Thoracic aorta (tissue), 2 donors: ENCODE data around the gene USP46. TPM values are rescaled to one million over a fixed set of nuclear protein-coding genes. Genes with fewer than 3 reads are reported as not detected.

Experiments used
- total RNA-seq, 2 donors: library from RNA; depleted of rRNA; stranded (reverse); fragments of >200 nt; gene quantifications; one replicate each; pipeline versions ENCODE4 v1.1.0 to v1.2.3, GENCODE V29; 2016

The USP46 gene
- total RNA-seq, 2 donors from 2014 or later, result 12.2 to 15.5 TPM

Other genes starting within 250 kb of the USP46 start
- not detected for gene ERVMER34-1, start 92.1 kb upstream of the USP46 start, total RNA-seq
- gene RASL11B, start 203.0 kb upstream of the USP46 start, total RNA-seq, result 1 to 10 TPM; 5.0 to 5.4 TPM